Measurements from ENCODE around the gene PTPRZ1. TPM values are rescaled to one million over a fixed set of nuclear protein-coding genes. Genes with fewer than 3 reads are reported as not detected.

PTPRZ1 gene
- polyA plus RNA-seq, 3 donors, result 2.7 to 3.9 (median 3.0) TPM

- no peak for DNase-seq (ENCODE audit: extremely low read depth in 1 of 11, low read depth in 9 of 11, low spot score in 4 of 11)
Observed at GRCh38 chr7:122014697-122015096, 141.7 kb downstream of the PTPRZ1 start.

- no peak for DNase-seq (ENCODE audit: extremely low read depth in 1 of 11, low read depth in 9 of 11, low spot score in 4 of 11)
Observed at GRCh38 chr7:122018032-122018431, 145.1 kb downstream of the PTPRZ1 start.

- DNase-seq (ENCODE audit: extremely low read depth in 1 of 11, low read depth in 9 of 11, low spot score in 4 of 11), result no peak
Observed at GRCh38 chr7:122027058-122027457, 154.1 kb downstream of the PTPRZ1 start.

- no peak for DNase-seq (ENCODE audit: extremely low read depth in 1 of 11, low read depth in 9 of 11, low spot score in 4 of 11)
Observed at GRCh38 chr7:122033641-122034040, 160.7 kb downstream of the PTPRZ1 start.

GRCh38 chr7:122035876-122036275 lies 162.9 kb downstream of the PTPRZ1 start:
- DNase-seq (ENCODE audit: extremely low read depth in 1 of 11, low read depth in 9 of 11, low spot score in 4 of 11), result no peak

GRCh38 chr7:122038134-122038533 lies 165.2 kb downstream of the PTPRZ1 start:
- no peak for DNase-seq (ENCODE audit: extremely low read depth in 1 of 11, low read depth in 9 of 11, low spot score in 4 of 11)

- DNase-seq (ENCODE audit: extremely low read depth in 1 of 11, low read depth in 9 of 11, low spot score in 4 of 11), result no peak
Observed at GRCh38 chr7:122038904-122039303, 165.9 kb downstream of the PTPRZ1 start.

GRCh38 chr7:122040147-122040546 lies 167.2 kb downstream of the PTPRZ1 start:
- DNase-seq (ENCODE audit: extremely low read depth in 1 of 11, low read depth in 9 of 11, low spot score in 4 of 11), result no peak

- no peak for DNase-seq (ENCODE audit: extremely low read depth in 1 of 11, low read depth in 9 of 11, low spot score in 4 of 11)
Observed at GRCh38 chr7:122046402-122046801, 173.4 kb downstream of the PTPRZ1 start.

GRCh38 chr7:122054393-122054792 lies 181.4 kb downstream of the PTPRZ1 start:
- no peak for DNase-seq (ENCODE audit: extremely low read depth in 1 of 11, low read depth in 9 of 11, low spot score in 4 of 11)

GRCh38 chr7:122055073-122055472 lies 182.1 kb downstream of the PTPRZ1 start:
- DNase-seq (ENCODE audit: extremely low read depth in 1 of 11, low read depth in 9 of 11, low spot score in 4 of 11), result no peak

GRCh38 chr7:122056977-122057376 lies 184.0 kb downstream of the PTPRZ1 start:
- DNase-seq (ENCODE audit: extremely low read depth in 1 of 11, low read depth in 9 of 11, low spot score in 4 of 11), result no peak

- no peak for DNase-seq (ENCODE audit: extremely low read depth in 1 of 11, low read depth in 9 of 11, low spot score in 4 of 11)
Observed at GRCh38 chr7:122059542-122059941, 186.6 kb downstream of the PTPRZ1 start.

- no peak for DNase-seq (ENCODE audit: extremely low read depth in 1 of 11, low read depth in 9 of 11, low spot score in 4 of 11)
Observed at GRCh38 chr7:122063146-122063545, 190.2 kb downstream of the PTPRZ1 start.

GRCh38 chr7:122064971-122065370 lies 192.0 kb downstream of the PTPRZ1 start:
- DNase-seq (ENCODE audit: extremely low read depth in 1 of 11, low read depth in 9 of 11, low spot score in 4 of 11), result no peak

GRCh38 chr7:122067077-122067476 lies 194.1 kb downstream of the PTPRZ1 start:
- DNase-seq (ENCODE audit: extremely low read depth in 1 of 11, low read depth in 9 of 11, low spot score in 4 of 11), result no peak

GRCh38 chr7:122068046-122068445 lies 195.1 kb downstream of the PTPRZ1 start:
- no peak for DNase-seq (ENCODE audit: extremely low read depth in 1 of 11, low read depth in 9 of 11, low spot score in 4 of 11)

- no peak for DNase-seq (ENCODE audit: extremely low read depth in 1 of 11, low read depth in 9 of 11, low spot score in 4 of 11)
Observed at GRCh38 chr7:122068999-122069398, 196.0 kb downstream of the PTPRZ1 start.

- DNase-seq (ENCODE audit: extremely low read depth in 1 of 11, low read depth in 9 of 11, low spot score in 4 of 11), result no peak
Observed at GRCh38 chr7:122070062-122070461, 197.1 kb downstream of the PTPRZ1 start.

GRCh38 chr7:122070834-122071233 lies 197.9 kb downstream of the PTPRZ1 start:
- no peak for DNase-seq (ENCODE audit: extremely low read depth in 1 of 11, low read depth in 9 of 11, low spot score in 4 of 11)

- no peak for DNase-seq (ENCODE audit: extremely low read depth in 1 of 11, low read depth in 9 of 11, low spot score in 4 of 11)
Observed at GRCh38 chr7:122072272-122072671, 199.3 kb downstream of the PTPRZ1 start.

Data from renal cortex interstitium (tissue), 11 donors.